ENCODE measurements around the gene CCDC157.
A peak's percentile ranks its signal among the peaks of the same experiment; 100 is the strongest.
"Not testable (repeated sequence)": the region's sequence is repeated elsewhere in the genome, so short reads cannot be mapped to it uniquely, and the experiment has no call there.

Gene CCDC157

GRCh38 chr22:30326255-30326705 is 30.5 kb upstream of the CCDC157 start:
- peak; percentile 10 for DNase-seq

GRCh38 chr22:30326706-30327362 is 30.0 kb upstream of the CCDC157 start, which contains the start of gene TBC1D10A:
Gene TBC1D10A, minus strand, starts transcription at chr22:30326941. Its CDS starts 60 bp downstream, at chr22:30326881.
- peak; percentile 68 for DNase-seq

GRCh38 chr22:30327864-30328345 is 28.9 kb upstream of the CCDC157 start:
- no peak for DNase-seq

- no peak for DNase-seq
Observed at GRCh38 chr22:30328466-30329049, 28.2 kb upstream of the CCDC157 start.

- DNase-seq, result no peak
Observed at GRCh38 chr22:30332551-30332950, 24.3 kb upstream of the CCDC157 start.

GRCh38 chr22:30332994-30333706 is 23.7 kb upstream of the CCDC157 start:
- DNase-seq, result no peak

GRCh38 chr22:30333707-30334087 is 23.1 kb upstream of the CCDC157 start:
- DNase-seq, result no peak

GRCh38 chr22:30334646-30335045 is 22.2 kb upstream of the CCDC157 start:
- DNase-seq, result no peak

- no peak for DNase-seq
Observed at GRCh38 chr22:30335236-30335635, 21.6 kb upstream of the CCDC157 start.

- DNase-seq, result no peak
Observed at GRCh38 chr22:30336752-30337460, 19.9 kb upstream of the CCDC157 start.

- no peak for DNase-seq
Observed at GRCh38 chr22:30337461-30337778, 19.4 kb upstream of the CCDC157 start.

- not testable (repeated sequence) for DNase-seq
Observed at GRCh38 chr22:30338341-30338740, 18.5 kb upstream of the CCDC157 start.

- no peak for DNase-seq
Observed at GRCh38 chr22:30338802-30339201, 18.0 kb upstream of the CCDC157 start.

- DNase-seq, result no peak
Observed at GRCh38 chr22:30340911-30341685, 15.7 kb upstream of the CCDC157 start.

GRCh38 chr22:30344447-30345200 is 12.2 kb upstream of the CCDC157 start:
- no peak for DNase-seq

GRCh38 chr22:30347255-30347892 is 9.4 kb upstream of the CCDC157 start:
- no peak for DNase-seq

GRCh38 chr22:30348404-30348803 is 8.4 kb upstream of the CCDC157 start:
- DNase-seq, result no peak

- DNase-seq, result no peak
Observed at GRCh38 chr22:30348809-30349208, 8.0 kb upstream of the CCDC157 start.

GRCh38 chr22:30351226-30351625 is 5.6 kb upstream of the CCDC157 start:
- DNase-seq, result no peak

- DNase-seq, result no peak
Observed at GRCh38 chr22:30354644-30355043, 2.2 kb upstream of the CCDC157 start.

GRCh38 chr22:30357236-30357570 is 396 bp downstream of the CCDC157 start:
- DNase-seq, result no peak

Measured in NCI-H226 (cell line).